ENCODE measurements around the gene ANKS1A.
A peak's percentile ranks its signal among the peaks of the same experiment; 100 is the strongest.
"Not testable (repeated sequence)": the region's sequence is repeated elsewhere in the genome, so short reads cannot be mapped to it uniquely, and the experiment has no call there.

The ANKS1A gene

DNA sequence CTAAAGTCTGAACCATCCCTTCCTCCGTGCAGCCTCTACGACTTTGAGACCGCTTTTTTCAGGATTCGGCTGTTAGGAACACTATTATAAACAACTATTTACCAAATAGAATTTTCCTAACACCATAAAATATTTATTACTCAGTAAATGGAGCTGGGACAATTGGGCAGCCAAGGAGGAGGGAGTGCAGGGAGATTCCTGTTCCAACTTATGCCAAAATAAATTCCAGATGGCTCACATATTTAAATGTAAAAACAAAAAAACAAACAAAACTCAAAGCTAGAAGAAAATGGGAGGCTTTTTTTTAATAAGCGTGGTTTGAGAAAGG is 204.0 kb downstream of the ANKS1A start:
- no peak for TF ChIP-seq CTCF (IDR thresholded peaks at IDR 0.05; ENCODE audit: low read depth, low read length)
- DNase-seq (ENCODE audit: low read depth in 2 of 2) = no peak
- H3K4me3 ChIP-seq (replicated peaks in 1 of 2; ENCODE audit: low read depth in 2 of 2, low read length in 2 of 2) = no peak overlapping the region

- no peak for TF ChIP-seq CTCF (IDR thresholded peaks at IDR 0.05; ENCODE audit: low read depth, low read length)
- no peak for DNase-seq (ENCODE audit: low read depth in 2 of 2)
- no peak overlapping the region for H3K4me3 ChIP-seq (replicated peaks in 1 of 2; ENCODE audit: low read depth in 2 of 2, low read length in 2 of 2)
Measured at GRCh38 chr6:35093783-35094182, 204.7 kb downstream of the ANKS1A start.

DNA sequence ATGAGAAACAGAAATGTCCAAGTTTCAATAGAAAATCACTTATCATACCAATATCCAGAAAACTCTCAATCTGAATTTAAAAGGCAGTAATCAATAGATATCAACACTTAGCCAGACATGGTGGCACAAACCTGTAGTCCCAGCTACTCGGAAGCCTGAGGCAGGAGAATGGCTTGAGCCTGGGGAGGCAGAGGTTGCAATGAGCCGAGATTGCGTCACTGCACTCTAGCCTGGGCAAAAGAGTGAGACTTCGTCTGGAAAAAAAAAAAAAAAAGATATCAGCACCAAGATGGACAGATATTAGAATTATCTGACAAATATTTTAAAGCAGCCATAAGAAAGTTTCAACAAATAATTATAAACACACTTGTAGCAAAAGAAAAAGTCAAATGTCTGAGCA is 205.1 kb downstream of the ANKS1A start:
- DNase-seq (ENCODE audit: low read depth in 2 of 2) = no peak
- TF ChIP-seq CTCF (IDR thresholded peaks at IDR 0.05; ENCODE audit: low read depth, low read length) = no peak
- H3K4me3 ChIP-seq (replicated peaks in 1 of 2; ENCODE audit: low read depth in 2 of 2, low read length in 2 of 2) = no peak overlapping the region

GRCh38 chr6:35096129-35096862 is 207.2 kb downstream of the ANKS1A start:
- TF ChIP-seq CTCF (IDR thresholded peaks at IDR 0.05; ENCODE audit: low read depth, low read length) = no peak
- no peak overlapping the region for H3K4me3 ChIP-seq (replicated peaks in 1 of 2; ENCODE audit: low read depth in 2 of 2, low read length in 2 of 2)
- DNase-seq (ENCODE audit: low read depth in 2 of 2) = peak; percentile 77 to 78

DNA sequence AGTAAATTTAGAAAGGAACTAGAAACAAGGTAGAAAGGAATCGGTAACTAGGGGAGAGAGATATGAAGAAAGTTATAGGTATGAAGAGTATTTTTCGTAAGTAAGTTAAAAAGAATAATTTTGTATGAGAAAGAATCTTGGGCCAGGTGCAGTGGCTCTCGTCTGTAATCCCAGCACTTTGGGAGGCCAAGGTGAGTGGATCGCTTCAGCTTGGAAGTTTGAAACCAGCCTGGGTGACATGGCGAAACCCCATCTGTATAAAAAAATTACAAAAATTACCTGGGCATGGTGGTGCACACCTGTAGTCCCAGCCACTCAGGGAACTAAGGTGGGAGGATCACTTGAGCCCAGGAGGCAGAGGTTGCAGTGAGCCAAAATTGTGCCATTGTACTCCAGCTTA is 210.1 kb downstream of the ANKS1A start:
- DNase-seq (ENCODE audit: low read depth in 2 of 2) = no peak
- TF ChIP-seq CTCF (IDR thresholded peaks at IDR 0.05; ENCODE audit: low read depth, low read length) = no peak
- no peak overlapping the region for H3K4me3 ChIP-seq (replicated peaks in 1 of 2; ENCODE audit: low read depth in 2 of 2, low read length in 2 of 2)

- H3K4me3 ChIP-seq (replicated peaks in 1 of 2; ENCODE audit: low read depth in 2 of 2, low read length in 2 of 2) = no peak overlapping the region
- no peak for TF ChIP-seq CTCF (IDR thresholded peaks at IDR 0.05; ENCODE audit: low read depth, low read length)
- DNase-seq (ENCODE audit: low read depth in 2 of 2) = no peak
Measured at GRCh38 chr6:35105078-35105477, 216.0 kb downstream of the ANKS1A start.

DNA sequence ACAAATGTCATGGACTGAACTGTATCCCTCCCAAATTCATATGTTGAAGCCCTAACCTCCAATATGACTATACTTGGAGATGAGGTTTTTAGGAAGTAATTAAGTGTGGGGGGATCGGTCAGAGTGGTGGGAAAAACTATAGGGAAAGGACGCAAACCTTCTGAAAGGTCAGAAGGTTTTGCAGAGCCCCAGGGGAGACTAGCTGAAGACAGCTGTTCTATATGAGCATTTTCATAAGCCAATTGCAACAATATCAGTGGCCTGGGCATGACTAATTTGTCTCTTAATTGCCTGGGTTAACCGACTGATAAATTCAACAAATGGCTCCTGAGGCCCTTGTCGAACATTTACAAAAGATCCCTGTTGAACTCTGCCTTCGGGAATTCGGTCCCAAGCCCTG is 217.0 kb downstream of the ANKS1A start:
- H3K4me3 ChIP-seq (replicated peaks in 1 of 2; ENCODE audit: low read depth in 2 of 2, low read length in 2 of 2); DNase-seq (ENCODE audit: low read depth in 2 of 2): not testable (repeated sequence)

GRCh38 chr6:35107208-35107607 is 218.2 kb downstream of the ANKS1A start:
- not testable (repeated sequence) for H3K4me3 ChIP-seq (replicated peaks in 1 of 2; ENCODE audit: low read depth in 2 of 2, low read length in 2 of 2); DNase-seq (ENCODE audit: low read depth in 2 of 2)

DNA sequence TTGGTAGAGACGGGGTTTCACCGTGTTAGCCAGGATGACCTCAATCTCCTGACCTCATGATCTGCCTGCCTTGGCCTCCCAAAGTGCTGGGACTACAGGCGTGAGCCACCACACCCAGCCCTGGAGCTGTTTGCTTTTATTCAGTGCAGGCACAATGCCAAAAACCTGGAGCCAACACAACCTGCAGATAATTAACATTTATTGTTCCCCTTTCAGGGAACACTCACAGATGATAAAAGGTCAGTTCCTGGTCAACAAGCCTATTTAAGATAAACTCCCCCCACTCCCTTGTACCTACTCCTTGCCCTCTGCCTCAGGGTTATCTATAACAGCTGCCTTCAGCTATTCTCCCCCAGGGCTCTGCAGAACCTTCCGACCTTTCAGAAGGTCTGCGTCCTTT is 218.7 kb downstream of the ANKS1A start:
- not testable (repeated sequence) for DNase-seq (ENCODE audit: low read depth in 2 of 2); H3K4me3 ChIP-seq (replicated peaks in 1 of 2; ENCODE audit: low read depth in 2 of 2, low read length in 2 of 2)

Measured in cardiac fibroblast (primary cell).